Measurements from ENCODE around the gene IL27RA.
A peak's percentile ranks its signal among the peaks of the same experiment; 100 is the strongest.

IL27RA gene

DNA sequence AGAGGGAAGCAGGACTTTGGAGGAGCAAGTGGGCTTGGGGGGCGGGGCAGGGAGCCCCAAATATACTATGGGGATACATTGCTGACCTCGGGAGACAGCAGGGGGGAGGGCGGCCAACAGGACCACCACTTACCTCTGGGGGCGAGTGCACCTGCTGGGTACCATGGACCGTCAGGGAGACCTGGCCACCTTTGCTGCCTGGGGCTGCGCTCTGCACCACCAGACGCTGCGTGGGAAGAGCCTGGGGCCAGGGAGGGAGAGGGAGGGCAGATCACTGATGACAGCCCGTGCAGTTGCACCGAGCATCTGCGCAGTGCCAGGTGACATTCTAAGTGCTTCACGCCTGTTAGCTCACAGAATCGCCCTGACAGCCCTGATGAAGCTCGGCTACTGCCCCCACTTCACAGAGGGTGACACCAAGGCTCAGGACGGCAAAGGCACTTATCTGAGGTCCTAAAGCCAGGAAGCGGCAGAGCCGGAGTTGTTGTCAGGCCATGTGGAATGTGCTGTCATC lies 49.5 kb upstream of the IL27RA start (continued):
- TF ChIP-seq ZNF518A (tag by site-specific recombination; conservative IDR thresholded peaks at IDR 0.05; ENCODE audit: low read depth) (no peak), ZFHX2 (tag by site-specific recombination; conservative IDR thresholded peaks at IDR 0.05) (no peak)

DNA sequence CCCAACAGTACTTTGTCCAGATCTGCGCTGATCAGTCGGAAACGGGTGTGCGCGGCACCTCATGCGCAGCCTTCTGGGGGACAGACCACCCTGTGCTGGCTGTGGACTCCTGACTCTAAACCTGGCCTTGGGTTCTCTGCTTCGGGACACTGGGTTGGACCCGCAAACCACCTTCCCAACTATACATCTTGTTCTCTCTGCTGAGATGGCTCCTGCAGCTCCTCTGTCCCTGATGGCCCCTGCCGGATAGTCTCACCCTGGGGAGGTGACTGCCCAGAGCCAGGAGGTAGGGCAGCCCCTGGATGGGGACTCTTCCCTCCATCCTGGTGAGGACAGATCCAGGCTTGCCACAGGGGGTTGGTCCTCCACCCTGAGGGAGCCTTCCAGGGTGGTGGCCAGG lies 48.8 kb upstream of the IL27RA start:
- POLR2A ChIA-PET = no interaction called here
- no peak for TF ChIP-seq KLF16 (tag by site-specific recombination; IDR thresholded peaks at IDR 0.05)
- no peak overlapping the region for H3K27ac ChIP-seq (ENCODE audit: extremely low read depth, low read depth, low read length)

DNA sequence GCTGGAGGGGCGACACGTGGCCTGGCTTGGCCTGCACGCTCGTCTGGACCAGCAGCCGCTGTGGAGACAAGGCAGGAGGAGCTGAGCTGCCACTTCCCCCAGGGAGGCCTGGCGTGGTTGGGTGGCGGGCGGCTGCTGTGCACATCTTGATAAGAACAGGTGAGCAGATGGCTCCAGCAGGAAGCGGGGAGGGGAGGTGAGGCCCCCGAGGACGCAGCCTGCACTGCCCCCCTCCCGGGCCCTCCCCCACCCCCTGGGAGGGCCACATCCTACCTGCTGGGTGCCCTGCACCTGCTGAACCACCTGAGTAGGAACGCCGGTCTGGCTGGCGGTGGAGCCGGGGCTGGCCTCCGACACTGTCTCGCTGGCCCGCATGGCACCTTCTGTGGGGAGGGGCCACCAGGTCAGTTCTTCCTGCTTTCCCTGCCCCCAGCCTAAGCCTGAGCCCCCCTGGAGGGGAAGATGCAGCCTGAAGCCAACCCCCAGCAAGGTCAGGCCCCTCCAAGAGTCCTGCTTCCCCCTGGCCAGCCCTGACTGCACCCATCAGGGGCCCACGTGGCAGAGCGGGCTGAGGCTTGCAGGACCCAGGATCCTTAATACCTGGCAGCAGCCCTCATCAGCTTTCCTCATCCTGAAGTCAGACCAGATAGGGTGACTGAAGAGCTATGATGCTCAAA lies 48.2 kb upstream of the IL27RA start:
- Histone ChIP-seq H3K4me3 (ENCODE audit: low read depth, low read length) (no peak overlapping the region), H3K4me1 (ENCODE audit: control insufficient read depth, insufficient read depth, low read length) (peaks cover 8% of the 10 kb centered on the region), H3K9me3 (ENCODE audit: control insufficient read depth, insufficient read depth, low read depth, low read length) (no peaks in the 10 kb centered on the region), H3K27ac (ENCODE audit: extremely low read depth, low read depth, low read length) (no peak overlapping the region), H3K36me3 (ENCODE audit: control insufficient read depth in 2 of 2, insufficient read depth in 1 of 2, low read length in 2 of 2) (peaks cover 0 to 35% of the 10 kb centered on the region in 2 experiments; a peak in 2 of 3 replicates)
- CTCF ChIA-PET = no interaction called here
- POLR2A ChIA-PET = interaction anchor here (0.6 to 1.0 kb wide), 2 partner anchors 12 to 58 kb away, joined by 3 to 5 read pairs; no protein-coding TSS in a partner anchor
- TF ChIP-seq ZBTB49 (tag by site-specific recombination; IDR thresholded peaks at IDR 0.05; ENCODE audit: low read depth) (no peak), GLIS1 (tag by site-specific recombination; IDR thresholded peaks at IDR 0.05) (peak; percentile 62)

More for the DNA sequence above, 48.8 kb upstream of the IL27RA start:
- CTCF ChIA-PET = no interaction called here
- H3K36me3 ChIP-seq (ENCODE audit: control insufficient read depth in 2 of 2, insufficient read depth in 1 of 2, low read length in 2 of 2) = peaks cover 0 to 39% of the 10 kb centered on the region in 2 experiments; a peak in 2 of 3 replicates
- no peak overlapping the region for H3K4me3 ChIP-seq (ENCODE audit: low read depth, low read length)
- peaks cover 8% of the 10 kb centered on the region for H3K4me1 ChIP-seq (ENCODE audit: control insufficient read depth, insufficient read depth, low read length)
- no peaks in the 10 kb centered on the region for H3K9me3 ChIP-seq (ENCODE audit: control insufficient read depth, insufficient read depth, low read depth, low read length)

DNA sequence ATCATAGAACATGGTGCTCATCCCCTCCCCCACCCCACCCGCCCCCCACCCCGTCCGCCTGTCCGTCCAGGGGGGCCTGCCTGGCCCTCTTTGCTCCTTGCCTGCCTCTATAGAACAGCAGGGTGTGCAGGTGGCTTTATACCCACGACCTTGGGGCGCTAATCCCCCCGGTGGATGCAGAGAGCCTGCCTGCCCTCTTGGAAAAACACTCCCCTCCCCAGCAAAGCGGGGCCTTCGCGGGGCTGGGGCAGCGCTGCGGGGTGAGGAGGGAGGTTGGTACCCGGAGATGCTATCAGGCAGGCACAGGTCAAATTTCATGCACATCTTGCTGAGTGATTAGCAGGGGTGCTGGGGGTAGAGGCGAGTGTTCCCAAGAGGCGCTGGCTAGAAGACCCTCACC lies 47.4 kb upstream of the IL27RA start:
- Histone ChIP-seq H3K9me3 (ENCODE audit: control insufficient read depth, insufficient read depth, low read depth, low read length) (no peaks in the 10 kb centered on the region), H3K4me1 (ENCODE audit: control insufficient read depth, insufficient read depth, low read length) (peaks cover 8% of the 10 kb centered on the region), H3K4me3 (ENCODE audit: low read depth, low read length) (no peak overlapping the region), H3K36me3 (ENCODE audit: control insufficient read depth in 2 of 2, insufficient read depth in 1 of 2, low read length in 2 of 2) (peaks cover 0 to 35% of the 10 kb centered on the region in 2 experiments; a peak in 2 of 3 replicates), H3K27ac (ENCODE audit: extremely low read depth, low read depth, low read length) (no peak overlapping the region)
- ChIA-PET CTCF (interaction anchor here (0.6 kb wide), 1 partner anchor 45 kb away, joined by 5 read pairs; no protein-coding TSS in a partner anchor), POLR2A (interaction anchor here (0.6 to 1.0 kb wide), 2 partner anchors 11 to 57 kb away, joined by 3 to 5 read pairs; no protein-coding TSS in a partner anchor)
- TF ChIP-seq ZNF350 (tag by site-specific recombination; IDR thresholded peaks at IDR 0.05) (no peak), PATZ1 (tag by site-specific recombination; IDR thresholded peaks at IDR 0.05) (peak; percentile 25; the same call in 1 of the 2 replicates)

Measured in HEK293 (cell line).